Measurements from ENCODE around the gene VAT1L. TPM values are rescaled to one million over a fixed set of nuclear protein-coding genes. Genes with fewer than 3 reads are reported as not detected.
"Not testable (repeated sequence)": the region's sequence is repeated elsewhere in the genome, so short reads cannot be mapped to it uniquely, and the experiment has no call there.

VAT1L gene
- polyA plus RNA-seq, 6 donors from 2014 or later: 0.07 to 4.3 (median 0.16) TPM; not detected in 2

DNA sequence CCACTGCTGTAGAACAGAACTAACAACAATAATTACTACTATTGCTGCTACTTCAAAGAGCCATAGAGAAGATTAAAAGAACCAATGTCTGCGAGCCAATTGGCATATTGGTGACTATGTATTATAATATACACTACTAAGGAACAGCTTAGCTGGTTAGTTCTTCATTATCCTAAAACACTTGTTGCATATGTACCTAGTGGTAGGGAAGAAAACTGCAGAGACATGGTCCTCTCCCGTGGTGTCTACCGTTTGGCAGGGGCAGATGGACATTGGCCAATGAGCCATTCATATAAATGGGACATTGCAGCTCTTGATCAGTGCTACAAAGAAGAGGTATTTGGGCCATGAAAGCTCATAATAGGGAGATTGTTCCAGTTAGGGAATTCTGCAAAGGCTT, 187.6 kb downstream of the VAT1L start:
- Mint-ChIP-seq H3K9me3 (no peaks in the 10 kb centered on the region), H3K36me3 (no peaks in the 10 kb centered on the region), H3K27ac (no peak overlapping the region), H3K4me3 (no peak overlapping the region), H3K4me1 (no peaks in the 10 kb centered on the region), H3K27me3 (peaks cover 0 to 9% (median 0%) of the 10 kb centered on the region in 3 donors)
- ATAC-seq (ENCODE audit: low read depth in 2 of 2) (no peak), DNase-seq (no peak)

DNA sequence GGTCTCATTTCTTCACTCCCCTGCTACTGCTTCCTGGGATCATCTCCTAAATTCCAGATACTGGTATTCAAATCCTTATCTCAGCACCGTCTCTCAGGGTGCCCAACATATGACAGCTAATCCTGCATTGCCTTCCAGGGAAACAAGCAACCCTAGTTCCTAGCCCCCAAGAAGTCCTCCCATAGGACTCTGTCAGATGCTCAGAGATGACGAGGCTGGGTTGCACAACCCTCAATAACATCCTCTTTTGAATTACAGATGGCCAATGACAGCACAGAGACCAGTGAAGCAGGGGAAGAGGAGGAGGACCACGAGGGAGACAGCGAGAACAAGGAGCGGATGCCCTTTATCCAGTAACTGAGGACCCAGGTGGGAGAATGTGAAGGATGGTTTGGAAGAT, 189.0 kb downstream of the VAT1L start:
- no peaks in the 10 kb centered on the region for H3K4me1 Mint-ChIP-seq
- DNase-seq (no peak), ATAC-seq (ENCODE audit: low read depth in 2 of 2) (no peak)
- no peak overlapping the region for H3K4me3 Mint-ChIP-seq
- H3K36me3 Mint-ChIP-seq: no peaks in the 10 kb centered on the region
- peaks cover 0 to 9% (median 0%) of the 10 kb centered on the region in 3 donors for H3K27me3 Mint-ChIP-seq
- H3K9me3 Mint-ChIP-seq: no peaks in the 10 kb centered on the region
- no peak overlapping the region for H3K27ac Mint-ChIP-seq

DNA sequence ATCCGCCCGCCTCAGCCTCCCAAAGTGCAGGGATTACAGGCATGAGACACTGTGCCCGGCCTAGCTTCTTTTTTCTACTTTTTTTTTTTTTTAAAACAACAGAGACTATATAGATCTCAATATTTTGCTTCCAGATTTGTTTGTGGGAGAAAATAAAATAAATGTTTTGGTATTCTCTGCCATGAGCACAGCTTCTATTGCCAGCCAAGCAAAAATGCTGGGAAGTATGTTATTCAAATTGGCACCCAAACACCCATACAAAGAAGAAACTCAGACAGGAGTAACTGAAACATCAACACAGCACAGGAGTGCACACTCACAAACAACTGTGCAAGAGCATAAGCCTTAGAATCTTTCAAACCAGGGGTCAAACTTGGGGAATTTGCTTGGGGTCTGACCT, 196.7 kb downstream of the VAT1L start:
- Mint-ChIP-seq H3K27ac (no peak overlapping the region), H3K9me3 (peaks cover 0 to 2% (median 0%) of the 10 kb centered on the region in 7 donors), H3K36me3 (no peaks in the 10 kb centered on the region), H3K4me3 (no peak overlapping the region), H3K27me3 (no peaks in the 10 kb centered on the region), H3K4me1 (no peaks in the 10 kb centered on the region)
- ATAC-seq (ENCODE audit: low read depth in 2 of 2) (no peak), DNase-seq (no peak)

DNA sequence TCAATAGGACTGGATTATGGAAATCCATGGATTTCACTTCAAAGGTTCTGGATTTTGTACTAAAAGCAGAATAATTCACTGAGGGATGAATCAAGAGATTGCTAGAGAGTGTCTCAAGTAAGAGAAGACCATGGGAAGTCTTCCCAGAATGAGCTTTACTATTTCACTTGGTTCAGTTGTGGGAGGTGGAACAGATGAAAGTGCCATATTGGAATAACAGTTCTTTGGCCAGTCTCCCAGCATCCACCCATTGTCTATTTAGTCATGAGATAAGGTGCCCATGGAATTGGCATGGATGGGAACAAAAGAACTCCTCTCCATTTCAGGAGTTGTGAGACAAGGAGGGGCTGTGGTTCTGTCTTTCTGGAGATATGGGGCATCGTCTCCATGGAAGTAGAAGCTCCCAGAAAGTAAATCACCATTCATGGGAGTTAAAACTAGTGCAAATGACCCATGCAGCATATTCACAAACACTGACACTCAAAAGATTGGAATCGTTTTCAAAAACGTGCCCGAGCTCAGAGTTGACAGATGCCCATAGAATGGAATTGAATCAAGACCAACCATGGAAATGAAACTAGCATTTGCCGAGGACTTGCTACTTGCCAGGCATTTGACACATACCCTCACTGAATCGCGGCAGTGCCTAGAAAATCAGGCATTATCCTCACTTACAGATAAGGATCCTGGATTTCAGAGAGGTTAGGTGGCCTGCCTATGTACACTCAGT, 197.8 kb downstream of the VAT1L start:
- Mint-ChIP-seq H3K27me3 (no peaks in the 10 kb centered on the region), H3K4me3 (no peak overlapping the region), H3K4me1 (no peaks in the 10 kb centered on the region), H3K27ac (no peak overlapping the region), H3K9me3 (peaks cover 0 to 2% (median 0%) of the 10 kb centered on the region in 7 donors), H3K36me3 (no peaks in the 10 kb centered on the region)
- DNase-seq (no peak), ATAC-seq (ENCODE audit: low read depth in 2 of 2) (no peak)

DNA sequence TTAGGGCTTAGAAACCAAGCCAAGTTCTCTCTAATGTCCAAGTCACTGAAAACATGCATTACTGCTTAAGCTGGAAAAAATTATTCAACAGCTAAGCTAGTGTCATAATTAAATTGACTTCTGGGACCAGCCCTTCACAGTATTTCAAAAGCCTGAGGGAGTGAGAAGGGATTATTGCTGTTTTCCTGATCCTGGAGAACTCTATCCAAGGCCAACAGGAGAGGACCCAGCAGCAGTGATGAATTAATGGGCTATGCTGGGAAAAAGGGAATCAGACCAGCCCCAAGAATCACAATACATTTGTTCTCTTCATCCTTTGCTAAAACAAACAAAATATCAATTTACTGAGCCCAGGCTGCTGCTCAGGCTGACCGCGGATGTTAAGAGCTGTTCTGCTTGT, 199.4 kb downstream of the VAT1L start:
- H3K4me1 Mint-ChIP-seq: no peaks in the 10 kb centered on the region
- H3K36me3 Mint-ChIP-seq: no peaks in the 10 kb centered on the region
- DNase-seq (no peak), ATAC-seq (ENCODE audit: low read depth in 2 of 2) (no peak)
- no peak overlapping the region for H3K4me3 Mint-ChIP-seq
- peaks cover 0 to 3% (median 0%) of the 10 kb centered on the region in 3 donors for H3K27me3 Mint-ChIP-seq
- H3K27ac Mint-ChIP-seq: no peak overlapping the region
- peaks cover 0 to 2% (median 0%) of the 10 kb centered on the region in 7 donors for H3K9me3 Mint-ChIP-seq

DNA sequence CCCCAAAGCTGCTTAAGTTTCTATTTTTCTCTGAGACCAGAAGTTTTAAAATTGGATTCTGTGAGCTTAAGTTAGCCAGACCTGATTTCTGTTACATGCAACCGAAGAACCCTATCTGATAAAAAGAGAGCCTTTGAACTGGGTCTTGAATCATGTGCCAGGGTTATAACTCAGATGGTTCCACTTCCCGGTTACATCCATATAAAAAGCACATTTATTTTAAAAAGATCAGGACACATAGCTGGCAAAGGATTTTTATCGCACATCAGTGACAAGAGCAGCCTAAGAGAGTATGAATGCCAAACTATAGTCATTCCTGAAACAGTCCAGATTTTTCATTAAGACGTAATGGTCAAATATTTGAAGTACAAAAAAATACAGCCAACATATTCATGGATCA, 201.5 kb downstream of the VAT1L start:
- DNase-seq (no peak), ATAC-seq (ENCODE audit: low read depth in 2 of 2) (no peak)
- no peaks in the 10 kb centered on the region for H3K9me3 Mint-ChIP-seq
- H3K27ac Mint-ChIP-seq: no peak overlapping the region
- no peaks in the 10 kb centered on the region for H3K4me1 Mint-ChIP-seq
- H3K27me3 Mint-ChIP-seq: peaks cover 0 to 3% (median 0%) of the 10 kb centered on the region in 3 donors
- no peak overlapping the region for H3K4me3 Mint-ChIP-seq
- no peaks in the 10 kb centered on the region for H3K36me3 Mint-ChIP-seq

DNA sequence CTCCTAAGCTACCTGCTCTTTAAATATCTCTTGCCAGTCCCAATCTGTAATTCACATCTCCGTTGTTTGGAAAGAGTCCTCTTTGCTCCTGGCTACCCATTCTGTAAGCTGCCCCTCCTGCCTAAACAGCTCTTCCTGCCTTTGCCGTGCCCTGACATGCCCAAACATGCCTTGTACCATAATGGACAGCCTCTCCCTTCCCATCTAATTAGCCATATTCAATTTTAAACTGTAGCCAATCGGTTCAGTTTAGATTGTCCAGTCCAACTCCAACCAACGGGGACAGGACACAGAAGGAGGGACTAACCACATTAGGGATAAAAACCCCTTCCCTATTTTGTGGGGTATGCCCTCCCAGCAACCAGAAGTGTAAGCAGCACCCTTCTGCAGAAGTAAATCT, 203.3 kb downstream of the VAT1L start:
- Mint-ChIP-seq H3K4me3 (no peak overlapping the region), H3K36me3 (no peaks in the 10 kb centered on the region), H3K27ac (peak overlapping the region in 1 of 6 donors; percentile 77), H3K4me1 (no peaks in the 10 kb centered on the region), H3K27me3 (peaks cover 0 to 3% (median 0%) of the 10 kb centered on the region in 3 donors), H3K9me3 (peaks cover 8 to 13% (median 10%) of the 10 kb centered on the region in 7 donors)
- no peak for ATAC-seq (ENCODE audit: low read depth in 2 of 2)
- no peak for DNase-seq

DNA sequence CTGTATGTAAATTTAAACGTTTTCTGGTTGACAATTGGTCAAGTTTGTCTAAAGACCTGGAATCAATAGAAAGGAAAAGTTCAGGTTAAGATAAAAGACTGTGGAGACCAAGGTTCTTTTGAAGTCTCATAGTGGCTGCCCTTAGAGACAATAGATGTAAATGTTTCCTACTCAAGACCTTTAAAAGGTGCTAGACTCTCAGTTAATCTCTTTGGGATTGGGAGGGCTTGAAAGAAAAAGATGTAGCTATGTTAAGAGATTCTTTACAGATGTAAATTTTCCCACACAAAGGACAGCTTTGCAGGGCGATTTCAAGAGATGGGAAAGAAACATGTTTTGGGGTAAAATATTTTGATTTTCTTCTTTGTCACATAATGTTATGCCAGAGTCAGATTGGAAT, 204.0 kb downstream of the VAT1L start:
- not testable (repeated sequence) for H3K4me1 Mint-ChIP-seq; DNase-seq; H3K27me3 Mint-ChIP-seq; H3K27ac Mint-ChIP-seq; H3K36me3 Mint-ChIP-seq; ATAC-seq (ENCODE audit: low read depth in 2 of 2); H3K4me3 Mint-ChIP-seq
- H3K9me3 Mint-ChIP-seq: peaks cover 8 to 16% (median 14%) of the 10 kb centered on the region in 7 donors

DNA sequence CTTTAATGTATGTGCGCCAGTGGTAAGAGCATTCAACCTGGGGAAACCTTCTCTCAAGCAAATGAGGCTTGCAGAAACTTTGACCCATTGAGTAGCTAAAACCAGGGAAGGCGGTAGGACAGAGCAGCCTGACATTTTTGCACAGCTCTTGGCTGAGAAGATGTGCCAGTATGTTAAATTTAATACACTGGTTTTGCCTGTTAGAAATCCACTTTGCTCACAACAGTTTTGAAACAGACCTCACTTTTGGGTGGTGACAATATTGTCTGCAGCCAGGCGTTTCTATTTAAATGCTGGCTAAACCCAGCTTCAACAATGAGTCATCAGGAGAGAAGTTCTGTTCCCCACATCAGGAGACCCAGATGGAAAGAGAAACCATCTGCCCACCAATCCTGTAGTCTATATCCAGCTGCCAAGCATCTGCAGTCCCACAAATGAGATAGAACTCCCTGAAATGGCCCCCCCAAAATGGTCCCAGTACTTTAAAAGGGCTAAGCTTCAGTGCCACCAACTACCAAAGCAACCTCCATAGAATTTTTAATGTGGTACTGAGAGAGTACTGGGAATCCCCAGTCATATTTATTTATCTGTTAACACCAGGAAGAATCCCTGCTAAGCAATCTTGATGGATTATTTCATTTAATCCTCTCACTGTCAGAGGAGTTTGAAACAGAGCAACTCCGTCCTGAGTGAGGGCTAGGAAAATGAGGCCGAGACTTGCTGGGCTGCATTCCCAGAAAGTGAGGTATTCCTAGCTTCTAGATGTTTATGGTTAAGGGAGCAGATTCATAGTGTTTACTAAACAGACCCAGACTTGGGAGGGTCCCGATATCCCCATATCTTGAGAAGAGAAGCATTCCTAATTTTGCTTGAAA, 205.0 kb downstream of the VAT1L start:
- Mint-ChIP-seq H3K27me3 (peaks cover 0 to 3% (median 0%) of the 10 kb centered on the region in 3 donors), H3K36me3 (no peaks in the 10 kb centered on the region), H3K9me3 (peaks cover 8 to 16% (median 14%) of the 10 kb centered on the region in 7 donors), H3K27ac (no peak overlapping the region), H3K4me1 (no peaks in the 10 kb centered on the region), H3K4me3 (no peak overlapping the region)
- DNase-seq (no peak), ATAC-seq (ENCODE audit: low read depth in 2 of 2) (no peak)

DNA sequence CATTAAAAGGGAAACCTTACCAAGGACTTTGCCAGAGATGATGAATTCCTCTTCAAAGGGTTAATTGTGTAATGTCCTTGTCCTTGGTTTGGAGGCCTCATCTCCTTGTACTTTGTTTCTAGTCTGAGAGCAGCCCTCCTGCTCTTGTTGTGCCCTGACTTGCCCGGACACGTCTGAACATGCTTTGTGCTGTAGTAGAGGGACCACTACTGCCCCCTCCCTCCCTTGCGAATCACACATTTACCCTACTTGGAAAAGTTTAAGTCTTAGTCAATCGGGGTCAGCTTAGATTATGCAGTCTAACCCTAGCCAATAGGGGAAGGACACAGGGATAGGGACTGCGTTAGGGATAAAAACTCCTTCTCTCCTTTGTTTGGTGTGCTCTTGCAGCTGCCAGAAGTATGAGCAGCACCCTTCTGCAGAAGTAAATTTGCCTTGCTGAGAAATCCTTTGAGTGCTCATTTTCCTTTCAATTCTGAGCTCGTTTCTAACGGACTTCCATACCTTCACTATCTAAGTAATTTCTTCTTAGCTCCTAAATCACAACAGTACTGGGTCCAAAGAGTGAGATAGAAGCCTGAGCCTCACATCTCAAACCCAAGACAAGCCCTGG, 207.6 kb downstream of the VAT1L start:
- Mint-ChIP-seq H3K4me3 (no peak overlapping the region), H3K9me3 (peaks cover 8 to 16% (median 14%) of the 10 kb centered on the region in 7 donors), H3K27me3 (peaks cover 0 to 14% (median 3%) of the 10 kb centered on the region in 3 donors), H3K36me3 (no peaks in the 10 kb centered on the region), H3K4me1 (no peaks in the 10 kb centered on the region), H3K27ac (no peak overlapping the region)
- DNase-seq (no peak), ATAC-seq (ENCODE audit: low read depth in 2 of 2) (no peak)

DNA sequence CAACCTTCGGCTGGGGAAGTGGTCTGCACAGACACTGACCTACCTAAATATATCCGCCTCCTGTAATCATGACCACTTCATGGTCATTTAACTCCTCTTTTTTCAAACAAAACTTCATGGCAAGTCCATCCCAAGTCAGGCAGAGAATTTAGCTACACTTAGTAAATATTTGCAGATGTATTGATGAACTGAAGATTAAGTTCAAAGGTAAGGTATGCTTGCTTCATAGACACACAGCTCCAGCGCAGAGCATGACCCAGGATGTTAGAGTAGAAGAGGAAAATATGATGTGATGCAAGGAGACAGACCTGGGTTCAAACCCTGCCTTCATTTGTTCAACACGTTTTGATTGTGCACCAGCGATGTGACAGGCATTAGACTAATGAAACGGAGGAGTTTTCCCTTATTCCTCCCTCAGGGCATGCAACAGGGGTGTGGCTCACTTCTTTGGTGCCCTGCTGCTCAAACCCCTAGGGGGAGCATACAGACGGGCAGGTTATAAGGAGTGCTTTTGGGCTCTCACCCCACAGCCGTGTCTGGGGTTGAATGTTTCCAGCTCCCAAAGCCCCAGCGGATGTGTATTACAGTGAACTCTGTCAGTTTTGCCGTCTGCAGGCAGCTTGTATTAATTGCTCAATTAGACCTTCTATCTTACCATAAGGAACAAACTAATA, 210.1 kb downstream of the VAT1L start:
- Mint-ChIP-seq H3K4me1 (no peaks in the 10 kb centered on the region), H3K4me3 (no peak overlapping the region), H3K9me3 (peaks cover 8 to 16% (median 14%) of the 10 kb centered on the region in 7 donors), H3K27ac (no peak overlapping the region), H3K36me3 (no peaks in the 10 kb centered on the region), H3K27me3 (peaks cover 0 to 19% (median 9%) of the 10 kb centered on the region in 3 donors)
- ATAC-seq (ENCODE audit: low read depth in 2 of 2): no peak
- DNase-seq: no peak

DNA sequence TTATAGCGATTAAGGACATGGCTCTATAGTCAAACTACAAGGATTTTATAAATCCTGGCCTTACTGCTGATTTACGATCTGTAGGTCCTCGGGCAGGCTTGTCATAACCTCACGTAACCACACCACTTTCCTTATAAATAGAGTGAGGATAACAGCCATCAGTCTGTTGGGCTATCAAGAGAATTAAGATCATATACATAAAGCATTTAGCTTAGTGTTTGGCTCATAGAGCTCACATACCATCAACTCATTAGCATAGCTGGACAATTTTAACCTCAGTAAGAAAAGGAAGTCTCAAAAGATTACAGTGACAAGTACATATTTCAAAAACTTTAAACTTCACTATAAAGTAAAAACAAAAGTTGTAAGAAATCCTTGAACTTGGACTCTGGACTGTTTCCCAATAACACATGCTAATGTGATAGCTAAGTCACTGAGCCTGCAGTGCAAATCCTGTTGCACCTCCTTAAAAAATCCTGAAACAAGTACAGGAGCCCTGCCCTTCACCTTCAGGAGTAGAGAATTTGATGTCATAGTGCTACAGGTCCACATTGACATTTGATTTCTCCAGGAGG, 213.2 kb downstream of the VAT1L start:
- Mint-ChIP-seq H3K27ac (no peak overlapping the region), H3K9me3 (peaks cover 0 to 10% (median 5%) of the 10 kb centered on the region in 7 donors), H3K36me3 (no peaks in the 10 kb centered on the region), H3K4me1 (no peaks in the 10 kb centered on the region), H3K4me3 (no peak overlapping the region), H3K27me3 (peaks cover 0 to 27% (median 17%) of the 10 kb centered on the region in 3 donors)
- ATAC-seq (ENCODE audit: low read depth in 2 of 2) (no peak), DNase-seq (no peak)

Data from naive B cell (primary cell).